Measurements from ENCODE around the gene CD34. TPM values are rescaled to one million over a fixed set of nuclear protein-coding genes. Genes with fewer than 3 reads are reported as not detected.

The CD34 gene
- total RNA-seq, 1 experiment from 2014 or later, result 0.35 TPM

- H2BK120ac ChIP-seq (ENCODE audit: low read depth, low read length, poor library complexity, severe bottlenecking), result no peak overlapping the region
- no peak overlapping the region for H3T11ph ChIP-seq (ENCODE audit: low read length)
- no peak for DNase-seq
- no peaks in the 10 kb centered on the region; the same call in 1 of the 2 replicates for H3K27me3 ChIP-seq (ENCODE audit: insufficient read depth, low read length)
- H3K56ac ChIP-seq (ENCODE audit: insufficient read length, low read depth, low read length), result no peak overlapping the region
- H3K9me3 Mint-ChIP-seq, result no peaks in the 10 kb centered on the region
- H3K4ac ChIP-seq (ENCODE audit: low read depth, low read length), result no peak overlapping the region
- no peak overlapping the region for H3K4me2 ChIP-seq (ENCODE audit: insufficient read depth, insufficient read length, low read length)
- no peak overlapping the region for H2BK15ac ChIP-seq (ENCODE audit: low read depth, low read length)
- no peaks in the 10 kb centered on the region for H3K4me1 ChIP-seq (ENCODE audit: insufficient read depth, low read length)
- no peak overlapping the region for H4K91ac ChIP-seq (ENCODE audit: insufficient read length, low read depth, low read length)
- TF ChIP-seq CTCF (conservative IDR thresholded peaks at IDR 0.05), result no peak
- no peak overlapping the region for H2BK5ac ChIP-seq (ENCODE audit: insufficient read length, low read length)
- no peak overlapping the region for H3K9ac ChIP-seq (ENCODE audit: extremely low read depth, insufficient read length, low read length)
- H3K4me3 Mint-ChIP-seq, result no peak overlapping the region
- no peaks in the 10 kb centered on the region for H3K36me3 Mint-ChIP-seq (ENCODE audit: insufficient read depth in 1 of 3, low read depth in 3 of 3)
- H4K8ac ChIP-seq (replicated peaks; ENCODE audit: insufficient read length, low read depth, low read length), result no peak overlapping the region
- H4K20me1 ChIP-seq (ENCODE audit: control insufficient read depth, insufficient read depth, insufficient read length), result no peaks in the 10 kb centered on the region
- no peak overlapping the region for H2AK5ac ChIP-seq (ENCODE audit: insufficient read length, low read length)
- H4K5ac ChIP-seq (ENCODE audit: insufficient read length, low read depth, low read length), result no peak overlapping the region
- no peak overlapping the region for H3K23ac ChIP-seq (ENCODE audit: insufficient read length, low read depth, low read length)
- H3K4me1 Mint-ChIP-seq, result peaks cover 8 to 11% of the 10 kb centered on the region in 2 experiments; a peak in 3 of 4 replicates
- no peaks in the 10 kb centered on the region for H3K23me2 ChIP-seq (ENCODE audit: insufficient read length, low read depth, low read length, poor library complexity, severe bottlenecking)
- no peak overlapping the region for H2AFZ ChIP-seq (ENCODE audit: low read length)
- H3K27me3 Mint-ChIP-seq (ENCODE audit: low read depth), result peaks cover 20% of the 10 kb centered on the region
- no peak overlapping the region for H3K27ac Mint-ChIP-seq
- no peak overlapping the region for H2BK20ac ChIP-seq (ENCODE audit: low read depth, low read length, poor library complexity, severe bottlenecking)
- no peak overlapping the region for H3K18ac ChIP-seq (ENCODE audit: insufficient read length, low read depth, low read length)
- H3K27ac ChIP-seq (ENCODE audit: insufficient read length, low read depth, low read length), result no peak overlapping the region
- no peaks in the 10 kb centered on the region for H3K9me3 ChIP-seq (ENCODE audit: control insufficient read depth, low read depth, low read length)
- no peaks in the 10 kb centered on the region for H3K79me1 ChIP-seq (ENCODE audit: insufficient read depth, low read depth, low read length, poor library complexity, severe bottlenecking)
- WGBS (ENCODE audit: extremely low coverage, insufficient read length, low lambda C conversion rate), result no CpG with 5 or more reads among the region's 5 CpGs
- no peak overlapping the region for H3K14ac ChIP-seq (ENCODE audit: insufficient read depth, low read length)
- no peak overlapping the region for H2BK12ac ChIP-seq (ENCODE audit: insufficient read length, low read depth, low read length)
- H3K79me2 ChIP-seq (ENCODE audit: insufficient read depth, low read length), result no peaks in the 10 kb centered on the region
Observed at GRCh38 chr1:207883104-207883651, 27.7 kb downstream of the CD34 start.

Data from H9 (cell line).